WTC11 (cell line): ENCODE measurements around the gene ASS1. TPM values are rescaled to one million over a fixed set of nuclear protein-coding genes. Genes with fewer than 3 reads are reported as not detected.

Experiments
- ATAC-seq: fragments of 200-7000 bp; cut with Tn5 transposase; 2 replicates; pipeline ENCODE4 v1.10.0; 2021; ENCODE audit warnings: mild to moderate bottlenecking, moderate library complexity
- CTCF ChIA-PET: fragments of 300-600 bp; sonication (Branson Sonifier 250); formaldehyde crosslinking; loops from one replicate; lab custom pipeline; 2021; ENCODE audit warnings: antibody characterized with exemption; lab: Charles Lee
- POLR2A ChIA-PET: fragments of 350-600 bp; sonication (Branson Sonifier 250); formaldehyde crosslinking; loops from one replicate; lab custom pipeline; 2021; ENCODE audit warnings: antibody characterized with exemption; lab: Charles Lee
- DNase-seq: peaks from one replicate; pipeline ENCODE4 v3.0.0; 2021; ENCODE audit warnings: low spot score
- H3K27ac Mint-ChIP-seq: 2 replicates; pipeline ENCODE4 v1.8.0; 2021; ENCODE audit warnings: mixed read lengths
- H3K27me3 Mint-ChIP-seq: 2 replicates; pipeline ENCODE4 v1.8.0; 2021; ENCODE audit warnings: low read depth, mild to moderate bottlenecking, moderate library complexity, mixed read lengths
- H3K36me3 Mint-ChIP-seq: 2 replicates; pipeline ENCODE4 v1.8.0; 2021; ENCODE audit warnings: mixed read lengths
- H3K4me1 Mint-ChIP-seq: 2 replicates; pipeline ENCODE4 v1.8.0; 2022; ENCODE audit warnings: mixed read lengths
- H3K4me3 Mint-ChIP-seq: 2 replicates; pipeline ENCODE4 v1.8.0; 2021; ENCODE audit warnings: mild to moderate bottlenecking, moderate library complexity, mixed read lengths
- H3K9me3 Mint-ChIP-seq: 2 replicates; pipeline ENCODE4 v1.8.0; 2021; ENCODE audit warnings: mixed read lengths
- CBFB ChIP-seq: sonication (generic); formaldehyde crosslinking; IDR thresholded peaks from 2 replicates; pipeline ENCODE4 v1.8.1; 2022; ENCODE audit warnings: mild to moderate bottlenecking, low read depth, missing genetic modification reagents
- FOXK1 ChIP-seq: sonication (generic); formaldehyde crosslinking; IDR thresholded peaks from 2 replicates; pipeline ENCODE4 v1.8.0; 2022; ENCODE audit warnings: mild to moderate bottlenecking, moderate library complexity, missing genetic modification reagents
- GRHL2 ChIP-seq: fragments of 250-450 bp; sonication (Bioruptor Pico); IDR thresholded peaks from 2 replicates; pipeline ENCODE4 v1.8.0; 2022; ENCODE audit warnings: mild to moderate bottlenecking, moderate library complexity; ENCODE audit not compliant: insufficient replicate concordance, severe bottlenecking
- HMGA2 ChIP-seq: fragments of 250-450 bp; sonication (Bioruptor Pico); IDR thresholded peaks from 2 replicates; pipeline ENCODE4 v1.4.0; 2021; ENCODE audit warnings: mild to moderate bottlenecking, moderate library complexity
- NFYB ChIP-seq: sonication (generic); formaldehyde crosslinking; conservative IDR thresholded peaks from 2 replicates; pipeline ENCODE4 v1.8.0; 2022; ENCODE audit warnings: low read depth, missing genetic modification reagents
- NR1H2 ChIP-seq: sonication (generic); formaldehyde crosslinking; IDR thresholded peaks from 2 replicates; pipeline ENCODE4 v1.9.0; 2021; ENCODE audit warnings: mild to moderate bottlenecking, moderate library complexity, missing genetic modification reagents
- SOX15 ChIP-seq: fragments of 250-450 bp; sonication (Bioruptor Pico); IDR thresholded peaks from 2 replicates; pipeline ENCODE4 v1.9.0; 2021; ENCODE audit warnings: mild to moderate bottlenecking
- TEAD1 ChIP-seq: sonication (generic); formaldehyde crosslinking; IDR thresholded peaks from 2 replicates; pipeline ENCODE4 v1.8.0; 2022; ENCODE audit warnings: mild to moderate bottlenecking, missing genetic modification reagents
- ZBTB21 ChIP-seq: sonication (generic); formaldehyde crosslinking; IDR thresholded peaks from 2 replicates; pipeline ENCODE4 v1.8.1; 2023; ENCODE audit warnings: mild to moderate bottlenecking, missing genetic modification reagents, borderline replicate concordance
- ZNF232 ChIP-seq: sonication (generic); formaldehyde crosslinking; IDR thresholded peaks from 2 replicates; pipeline ENCODE4 v1.8.0; 2022; ENCODE audit warnings: mild to moderate bottlenecking, missing genetic modification reagents
- total RNA-seq: library from RNA; stranded (reverse); gene quantifications from 3 replicates; pipeline ENCODE4 v1.2.3, GENCODE V29; 2021
- TF ChIP-seq, protein P1 (sequence below): sonication (generic); formaldehyde crosslinking; IDR thresholded peaks from 2 replicates; pipeline ENCODE4 v1.8.0; 2022; ENCODE audit warnings: mild to moderate bottlenecking, missing genetic modification reagents
- TF ChIP-seq, protein P2 (sequence below): fragments of 250-450 bp; sonication (Bioruptor Pico); IDR thresholded peaks from 2 replicates; pipeline ENCODE4 v2.1.2; 2022; ENCODE audit warnings: mild to moderate bottlenecking, moderate library complexity
- TF ChIP-seq, protein P3 (sequence below): sonication (generic); formaldehyde crosslinking; IDR thresholded peaks from 2 replicates; pipeline ENCODE4 v1.8.1; 2022; ENCODE audit warnings: low read depth, missing genetic modification reagents, borderline replicate concordance
- TF ChIP-seq, protein P4 (sequence below): sonication (generic); formaldehyde crosslinking; IDR thresholded peaks from 2 replicates; pipeline ENCODE4 v1.8.1; 2023; ENCODE audit warnings: mild to moderate bottlenecking, moderate library complexity, missing genetic modification reagents
- TF ChIP-seq, protein P5 (sequence below): sonication (generic); formaldehyde crosslinking; IDR thresholded peaks from 2 replicates; pipeline ENCODE4 v1.8.1; 2022; ENCODE audit warnings: mild to moderate bottlenecking, missing genetic modification reagents, moderate library complexity, borderline replicate concordance
- TF ChIP-seq, protein P6 (sequence below): fragments of 250-450 bp; sonication (Bioruptor Pico); conservative IDR thresholded peaks from 2 replicates; pipeline ENCODE4 v1.9.0; 2021; ENCODE audit warnings: mild to moderate bottlenecking
- TF ChIP-seq, protein P7 (sequence below): sonication (generic); formaldehyde crosslinking; IDR thresholded peaks from 2 replicates; pipeline ENCODE4 v1.8.1; 2022; ENCODE audit warnings: low read depth, mild to moderate bottlenecking, moderate library complexity, missing genetic modification reagents, borderline replicate concordance

ASS1 gene
- total RNA-seq, 1 experiment from 2014 or later: 95.7 TPM

DNA sequence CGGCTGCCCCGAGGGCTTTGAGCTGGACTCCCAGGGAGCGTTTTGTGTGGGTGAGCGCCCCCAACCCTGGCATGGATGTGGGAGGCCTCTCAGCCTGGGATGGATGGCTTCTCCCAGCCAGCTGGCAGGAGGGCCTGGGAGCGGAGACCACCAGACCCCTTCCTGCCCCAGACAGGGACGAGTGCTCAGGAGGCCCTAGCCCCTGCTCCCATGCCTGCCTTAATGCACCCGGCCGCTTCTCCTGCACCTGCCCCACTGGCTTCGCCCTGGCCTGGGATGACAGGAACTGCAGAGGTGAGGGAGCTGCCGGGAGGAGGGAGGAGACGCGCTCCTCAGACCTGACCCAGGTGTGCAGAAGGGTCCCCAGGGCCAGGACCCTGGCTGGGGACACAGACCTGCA, 17.4 kb upstream of the ASS1 start (continued):
- TF ChIP-seq, protein P1, sequence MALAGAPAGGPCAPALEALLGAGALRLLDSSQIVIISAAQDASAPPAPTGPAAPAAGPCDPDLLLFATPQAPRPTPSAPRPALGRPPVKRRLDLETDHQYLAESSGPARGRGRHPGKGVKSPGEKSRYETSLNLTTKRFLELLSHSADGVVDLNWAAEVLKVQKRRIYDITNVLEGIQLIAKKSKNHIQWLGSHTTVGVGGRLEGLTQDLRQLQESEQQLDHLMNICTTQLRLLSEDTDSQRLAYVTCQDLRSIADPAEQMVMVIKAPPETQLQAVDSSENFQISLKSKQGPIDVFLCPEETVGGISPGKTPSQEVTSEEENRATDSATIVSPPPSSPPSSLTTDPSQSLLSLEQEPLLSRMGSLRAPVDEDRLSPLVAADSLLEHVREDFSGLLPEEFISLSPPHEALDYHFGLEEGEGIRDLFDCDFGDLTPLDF (CRISPR knock-in tag): no peak
- TF ChIP-seq, all 79 proteins: peak for 0

DNA sequence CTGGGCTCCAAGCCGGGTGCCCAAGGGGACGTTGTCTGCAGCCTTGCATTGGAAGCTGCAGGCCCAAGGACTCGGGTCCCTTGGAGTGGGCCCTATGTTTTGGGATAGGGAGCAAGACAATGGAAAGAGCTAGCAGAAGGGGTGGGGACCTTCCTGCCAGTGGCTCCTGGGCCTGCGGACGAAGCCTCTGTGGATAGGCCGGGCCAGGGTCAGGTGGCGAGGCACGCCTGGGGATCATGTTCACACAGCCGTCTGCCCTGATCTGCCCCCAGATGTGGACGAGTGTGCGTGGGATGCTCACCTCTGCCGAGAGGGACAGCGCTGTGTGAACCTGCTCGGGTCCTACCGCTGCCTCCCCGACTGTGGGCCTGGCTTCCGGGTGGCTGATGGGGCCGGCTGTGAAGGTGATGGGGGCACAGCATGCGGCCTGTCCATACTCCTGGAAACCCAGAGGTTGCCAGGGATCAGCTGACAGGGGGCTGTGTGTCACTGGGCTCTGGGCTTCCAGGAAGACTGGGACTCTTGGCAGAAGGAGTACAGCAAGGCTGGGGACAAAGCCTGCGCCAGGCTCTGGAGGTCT, 16.6 kb upstream of the ASS1 start:
- DNase-seq (no peak), ATAC-seq (no peak)
- ChIA-PET CTCF (interaction anchor here (0.9 kb wide), 1 partner anchor 101 kb away, joined by 4 read pairs; no protein-coding TSS in a partner anchor), POLR2A (no interaction called here)
- TF ChIP-seq ZBTB21 (CRISPR knock-in tag) (no peak), CBFB (CRISPR knock-in tag) (no peak), TEAD1 (CRISPR knock-in tag) (no peak), GRHL2 (CRISPR knock-in tag) (no peak), ZNF232 (CRISPR knock-in tag) (no peak), SOX15 (CRISPR knock-in tag) (no peak), HMGA2 (no peak), NR1H2 (CRISPR knock-in tag) (no peak), NFYB (CRISPR knock-in tag) (no peak), FOXK1 (CRISPR knock-in tag) (no peak)
- TF ChIP-seq, protein P2, sequence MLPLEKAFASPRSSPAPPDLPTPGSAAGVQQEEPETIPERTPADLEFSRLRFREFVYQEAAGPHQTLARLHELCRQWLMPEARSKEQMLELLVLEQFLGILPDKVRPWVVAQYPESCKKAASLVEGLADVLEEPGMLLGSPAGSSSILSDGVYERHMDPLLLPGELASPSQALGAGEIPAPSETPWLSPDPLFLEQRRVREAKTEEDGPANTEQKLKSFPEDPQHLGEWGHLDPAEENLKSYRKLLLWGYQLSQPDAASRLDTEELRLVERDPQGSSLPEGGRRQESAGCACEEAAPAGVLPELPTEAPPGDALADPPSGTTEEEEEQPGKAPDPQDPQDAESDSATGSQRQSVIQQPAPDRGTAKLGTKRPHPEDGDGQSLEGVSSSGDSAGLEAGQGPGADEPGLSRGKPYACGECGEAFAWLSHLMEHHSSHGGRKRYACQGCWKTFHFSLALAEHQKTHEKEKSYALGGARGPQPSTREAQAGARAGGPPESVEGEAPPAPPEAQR (CRISPR knock-in tag): no peak
- TF ChIP-seq, protein P3, sequence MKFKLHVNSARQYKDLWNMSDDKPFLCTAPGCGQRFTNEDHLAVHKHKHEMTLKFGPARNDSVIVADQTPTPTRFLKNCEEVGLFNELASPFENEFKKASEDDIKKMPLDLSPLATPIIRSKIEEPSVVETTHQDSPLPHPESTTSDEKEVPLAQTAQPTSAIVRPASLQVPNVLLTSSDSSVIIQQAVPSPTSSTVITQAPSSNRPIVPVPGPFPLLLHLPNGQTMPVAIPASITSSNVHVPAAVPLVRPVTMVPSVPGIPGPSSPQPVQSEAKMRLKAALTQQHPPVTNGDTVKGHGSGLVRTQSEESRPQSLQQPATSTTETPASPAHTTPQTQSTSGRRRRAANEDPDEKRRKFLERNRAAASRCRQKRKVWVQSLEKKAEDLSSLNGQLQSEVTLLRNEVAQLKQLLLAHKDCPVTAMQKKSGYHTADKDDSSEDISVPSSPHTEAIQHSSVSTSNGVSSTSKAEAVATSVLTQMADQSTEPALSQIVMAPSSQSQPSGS (CRISPR knock-in tag): no peak
- TF ChIP-seq, protein P4, sequence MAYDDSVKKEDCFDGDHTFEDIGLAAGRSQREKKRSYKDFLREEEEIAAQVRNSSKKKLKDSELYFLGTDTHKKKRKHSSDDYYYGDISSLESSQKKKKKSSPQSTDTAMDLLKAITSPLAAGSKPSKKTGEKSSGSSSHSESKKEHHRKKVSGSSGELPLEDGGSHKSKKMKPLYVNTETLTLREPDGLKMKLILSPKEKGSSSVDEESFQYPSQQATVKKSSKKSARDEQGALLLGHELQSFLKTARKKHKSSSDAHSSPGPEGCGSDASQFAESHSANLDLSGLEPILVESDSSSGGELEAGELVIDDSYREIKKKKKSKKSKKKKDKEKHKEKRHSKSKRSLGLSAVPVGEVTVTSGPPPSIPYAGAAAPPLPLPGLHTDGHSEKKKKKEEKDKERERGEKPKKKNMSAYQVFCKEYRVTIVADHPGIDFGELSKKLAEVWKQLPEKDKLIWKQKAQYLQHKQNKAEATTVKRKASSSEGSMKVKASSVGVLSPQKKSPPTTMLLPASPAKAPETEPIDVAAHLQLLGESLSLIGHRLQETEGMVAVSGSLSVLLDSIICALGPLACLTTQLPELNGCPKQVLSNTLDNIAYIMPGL (CRISPR knock-in tag): no peak
- TF ChIP-seq, protein P5, sequence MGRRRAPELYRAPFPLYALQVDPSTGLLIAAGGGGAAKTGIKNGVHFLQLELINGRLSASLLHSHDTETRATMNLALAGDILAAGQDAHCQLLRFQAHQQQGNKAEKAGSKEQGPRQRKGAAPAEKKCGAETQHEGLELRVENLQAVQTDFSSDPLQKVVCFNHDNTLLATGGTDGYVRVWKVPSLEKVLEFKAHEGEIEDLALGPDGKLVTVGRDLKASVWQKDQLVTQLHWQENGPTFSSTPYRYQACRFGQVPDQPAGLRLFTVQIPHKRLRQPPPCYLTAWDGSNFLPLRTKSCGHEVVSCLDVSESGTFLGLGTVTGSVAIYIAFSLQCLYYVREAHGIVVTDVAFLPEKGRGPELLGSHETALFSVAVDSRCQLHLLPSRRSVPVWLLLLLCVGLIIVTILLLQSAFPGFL (CRISPR knock-in tag): no peak
- TF ChIP-seq, protein P6, sequence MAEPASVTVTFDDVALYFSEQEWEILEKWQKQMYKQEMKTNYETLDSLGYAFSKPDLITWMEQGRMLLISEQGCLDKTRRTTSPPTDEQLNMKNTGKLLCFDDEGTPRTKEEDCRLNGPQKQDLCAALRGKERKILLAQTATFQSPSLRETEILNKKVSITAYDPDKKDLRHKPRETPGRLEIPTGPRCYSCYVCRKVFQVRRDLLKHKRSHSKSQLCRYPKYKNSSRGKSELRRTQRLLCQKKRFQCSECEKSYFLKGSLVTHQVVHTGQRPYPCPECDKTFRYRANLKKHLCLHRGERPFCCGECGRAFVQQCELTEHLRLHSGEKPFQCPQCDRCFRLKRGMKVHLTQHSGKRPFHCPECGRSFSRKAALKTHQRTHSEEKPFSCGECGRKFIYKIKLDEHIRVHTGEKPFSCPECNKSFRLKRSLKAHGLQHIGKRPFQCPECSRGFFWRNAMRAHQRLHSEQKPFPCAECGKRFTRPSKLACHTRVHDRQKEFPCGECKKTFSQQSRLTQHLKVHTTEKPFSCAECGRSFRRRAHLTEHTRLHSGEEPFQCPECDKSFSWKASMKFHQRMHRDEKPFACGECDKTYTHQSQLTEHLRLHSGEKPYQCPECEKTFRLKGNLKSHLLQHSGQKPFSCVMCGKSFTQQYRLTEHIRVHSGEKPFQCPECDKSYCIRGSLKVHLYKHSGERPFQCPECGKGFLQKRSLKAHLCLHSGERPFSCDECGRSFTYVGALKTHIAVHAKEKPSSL (CRISPR knock-in tag): no peak
- TF ChIP-seq, protein P7, sequence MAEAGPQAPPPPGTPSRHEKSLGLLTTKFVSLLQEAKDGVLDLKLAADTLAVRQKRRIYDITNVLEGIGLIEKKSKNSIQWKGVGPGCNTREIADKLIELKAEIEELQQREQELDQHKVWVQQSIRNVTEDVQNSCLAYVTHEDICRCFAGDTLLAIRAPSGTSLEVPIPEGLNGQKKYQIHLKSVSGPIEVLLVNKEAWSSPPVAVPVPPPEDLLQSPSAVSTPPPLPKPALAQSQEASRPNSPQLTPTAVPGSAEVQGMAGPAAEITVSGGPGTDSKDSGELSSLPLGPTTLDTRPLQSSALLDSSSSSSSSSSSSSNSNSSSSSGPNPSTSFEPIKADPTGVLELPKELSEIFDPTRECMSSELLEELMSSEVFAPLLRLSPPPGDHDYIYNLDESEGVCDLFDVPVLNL (CRISPR knock-in tag): no peak
- no peak overlapping the region for H3K4me3 Mint-ChIP-seq
- H3K4me1 Mint-ChIP-seq: peaks cover 14% of the 10 kb centered on the region
- no peaks in the 10 kb centered on the region for H3K36me3 Mint-ChIP-seq
- peaks cover 11% of the 10 kb centered on the region for H3K27me3 Mint-ChIP-seq
- H3K9me3 Mint-ChIP-seq: no peaks in the 10 kb centered on the region
- no peak overlapping the region for H3K27ac Mint-ChIP-seq
